Measurements from ENCODE around the gene GLDC. TPM values are rescaled to one million over a fixed set of nuclear protein-coding genes. Genes with fewer than 3 reads are reported as not detected.

Gene GLDC
- total RNA-seq, 1 donor from 2014 or later = 0.78 TPM

GRCh38 chr9:6562871-6563430 is 82.6 kb downstream of the GLDC start:
- H3K4me3 Mint-ChIP-seq (ENCODE audit: unreplicated experiment) = no peak overlapping the region
- no peaks in the 10 kb centered on the region for H3K9me3 Mint-ChIP-seq (ENCODE audit: unreplicated experiment)
- H3K27ac Mint-ChIP-seq (ENCODE audit: unreplicated experiment) = peak overlapping the region; percentile 92
- H3K36me3 Mint-ChIP-seq (ENCODE audit: unreplicated experiment) = no peaks in the 10 kb centered on the region
- no peak for TF ChIP-seq CTCF (IDR thresholded peaks at IDR 0.05)
- no peak for DNase-seq (ENCODE audit: extremely low spot score, unreplicated experiment)
- H3K27me3 Mint-ChIP-seq (ENCODE audit: unreplicated experiment) = no peaks in the 10 kb centered on the region
- peaks cover 81% of the 10 kb centered on the region for H3K4me1 Mint-ChIP-seq (ENCODE audit: unreplicated experiment)

GRCh38 chr9:6562201-6562600 is 83.3 kb downstream of the GLDC start:
- no peak for TF ChIP-seq CTCF (IDR thresholded peaks at IDR 0.05)
- Mint-ChIP-seq H3K4me3 (ENCODE audit: unreplicated experiment) (no peak overlapping the region), H3K27ac (ENCODE audit: unreplicated experiment) (peak overlapping the region; percentile 92), H3K27me3 (ENCODE audit: unreplicated experiment) (no peaks in the 10 kb centered on the region), H3K36me3 (ENCODE audit: unreplicated experiment) (no peaks in the 10 kb centered on the region), H3K9me3 (ENCODE audit: unreplicated experiment) (no peaks in the 10 kb centered on the region), H3K4me1 (ENCODE audit: unreplicated experiment) (peaks cover 74% of the 10 kb centered on the region)
- DNase-seq (ENCODE audit: extremely low spot score, unreplicated experiment) = no peak

- Mint-ChIP-seq H3K27me3 (ENCODE audit: unreplicated experiment) (no peaks in the 10 kb centered on the region), H3K27ac (ENCODE audit: unreplicated experiment) (no peak overlapping the region), H3K9me3 (ENCODE audit: unreplicated experiment) (no peaks in the 10 kb centered on the region), H3K4me1 (ENCODE audit: unreplicated experiment) (peaks cover 47% of the 10 kb centered on the region), H3K36me3 (ENCODE audit: unreplicated experiment) (no peaks in the 10 kb centered on the region), H3K4me3 (ENCODE audit: unreplicated experiment) (no peak overlapping the region)
- no peak for TF ChIP-seq CTCF (IDR thresholded peaks at IDR 0.05)
- no peak for DNase-seq (ENCODE audit: extremely low spot score, unreplicated experiment)
These were observed 87.5 kb downstream of the GLDC start for GRCh38 chr9:6557883-6558616.

GRCh38 chr9:6553866-6554265 is 91.7 kb downstream of the GLDC start:
- peaks cover 42% of the 10 kb centered on the region for H3K4me1 Mint-ChIP-seq (ENCODE audit: unreplicated experiment)
- H3K27ac Mint-ChIP-seq (ENCODE audit: unreplicated experiment) = peak overlapping the region; percentile 50
- H3K36me3 Mint-ChIP-seq (ENCODE audit: unreplicated experiment) = no peaks in the 10 kb centered on the region
- no peak for DNase-seq (ENCODE audit: extremely low spot score, unreplicated experiment)
- no peak for TF ChIP-seq CTCF (IDR thresholded peaks at IDR 0.05)
- H3K4me3 Mint-ChIP-seq (ENCODE audit: unreplicated experiment) = no peak overlapping the region
- H3K9me3 Mint-ChIP-seq (ENCODE audit: unreplicated experiment) = no peaks in the 10 kb centered on the region
- H3K27me3 Mint-ChIP-seq (ENCODE audit: unreplicated experiment) = no peaks in the 10 kb centered on the region

GRCh38 chr9:6552498-6553121 is 92.9 kb downstream of the GLDC start:
- H3K9me3 Mint-ChIP-seq (ENCODE audit: unreplicated experiment) = no peaks in the 10 kb centered on the region
- TF ChIP-seq CTCF (IDR thresholded peaks at IDR 0.05) = no peak
- H3K4me3 Mint-ChIP-seq (ENCODE audit: unreplicated experiment) = peak overlapping the region; percentile 11
- H3K36me3 Mint-ChIP-seq (ENCODE audit: unreplicated experiment) = no peaks in the 10 kb centered on the region
- peak overlapping the region; percentile 82 for H3K27ac Mint-ChIP-seq (ENCODE audit: unreplicated experiment)
- no peak for DNase-seq (ENCODE audit: extremely low spot score, unreplicated experiment)
- peaks cover 45% of the 10 kb centered on the region for H3K4me1 Mint-ChIP-seq (ENCODE audit: unreplicated experiment)
- H3K27me3 Mint-ChIP-seq (ENCODE audit: unreplicated experiment) = no peaks in the 10 kb centered on the region
